GM18526 (cell line): Measurements from ENCODE around the gene ANO6.

ENCODE experiments used
- POLR2A ChIP-seq: IDR thresholded peaks from 3 replicates; pipeline ENCODE4 v1.6.1; 2011; ENCODE audit not compliant: insufficient read length; ENCODE audit errors: extremely low read depth

ANO6 gene

GRCh38 chr12:45304514-45305178 lies 88.8 kb downstream of the ANO6 start:
- TF ChIP-seq POLR2A: no peak

DNA sequence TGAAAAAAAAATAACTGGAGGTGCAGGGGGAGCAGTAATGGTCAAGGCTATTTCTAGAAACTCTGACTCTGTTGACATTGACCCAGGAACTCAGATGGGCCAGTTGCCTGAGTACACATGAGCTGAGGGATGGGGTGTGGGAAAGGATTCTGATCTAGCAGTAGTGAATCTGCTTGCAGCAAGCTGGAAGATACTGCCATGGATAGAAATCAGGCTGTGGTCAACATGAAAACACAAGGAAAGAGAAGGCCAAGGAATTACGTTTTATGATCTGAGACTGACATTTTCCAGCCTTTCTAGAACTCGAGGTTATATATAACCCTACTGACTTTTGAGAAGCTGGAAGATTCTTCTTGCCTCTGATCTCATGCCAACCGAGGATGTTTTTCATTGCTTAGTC lies 90.0 kb downstream of the ANO6 start:
- TF ChIP-seq POLR2A: no peak

DNA sequence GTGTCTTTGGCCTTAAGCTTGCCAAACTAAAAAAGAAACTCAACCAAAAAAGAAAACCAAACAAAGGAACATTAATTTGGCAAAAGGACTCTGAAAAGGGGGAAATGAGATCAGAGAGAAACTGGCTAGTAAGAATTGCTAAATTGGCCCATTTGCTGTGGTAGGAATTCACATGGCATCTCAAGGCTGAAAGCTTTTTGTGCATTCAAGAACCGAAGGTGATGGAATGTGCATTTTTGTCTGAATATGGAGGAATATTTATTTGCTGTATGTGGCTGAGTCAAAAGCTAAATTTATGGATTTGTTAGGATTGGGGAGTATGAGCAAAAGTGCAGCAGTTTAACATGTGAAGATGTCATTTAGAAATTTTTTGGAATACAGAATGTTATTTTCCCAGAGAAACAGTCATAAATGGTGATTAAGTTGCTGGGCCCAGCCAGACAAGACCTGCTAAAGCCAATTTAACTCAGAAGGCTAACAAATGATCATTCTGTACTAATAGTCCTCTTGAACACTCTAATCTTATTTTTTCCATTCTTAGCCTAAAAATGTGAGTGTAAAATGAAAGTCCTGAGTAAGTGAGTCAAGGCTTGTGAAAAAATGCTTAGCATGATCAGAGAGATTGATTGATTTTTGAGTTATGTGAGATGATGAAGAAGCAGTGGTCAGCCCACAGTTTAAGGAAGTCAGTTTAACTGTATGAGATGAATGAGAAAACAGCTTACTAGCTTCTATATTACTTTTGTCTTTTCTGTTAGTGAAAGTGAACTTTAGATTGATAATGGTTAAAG lies 94.1 kb downstream of the ANO6 start:
- TF ChIP-seq POLR2A: no peak

GRCh38 chr12:45310627-45310968 lies 94.7 kb downstream of the ANO6 start:
- no peak for TF ChIP-seq POLR2A

GRCh38 chr12:45312012-45312411 lies 96.1 kb downstream of the ANO6 start:
- no peak for TF ChIP-seq POLR2A

GRCh38 chr12:45314770-45315169 lies 98.9 kb downstream of the ANO6 start:
- TF ChIP-seq POLR2A: no peak

- no peak for TF ChIP-seq POLR2A
These were observed 99.6 kb downstream of the ANO6 start for GRCh38 chr12:45315462-45315861.

DNA sequence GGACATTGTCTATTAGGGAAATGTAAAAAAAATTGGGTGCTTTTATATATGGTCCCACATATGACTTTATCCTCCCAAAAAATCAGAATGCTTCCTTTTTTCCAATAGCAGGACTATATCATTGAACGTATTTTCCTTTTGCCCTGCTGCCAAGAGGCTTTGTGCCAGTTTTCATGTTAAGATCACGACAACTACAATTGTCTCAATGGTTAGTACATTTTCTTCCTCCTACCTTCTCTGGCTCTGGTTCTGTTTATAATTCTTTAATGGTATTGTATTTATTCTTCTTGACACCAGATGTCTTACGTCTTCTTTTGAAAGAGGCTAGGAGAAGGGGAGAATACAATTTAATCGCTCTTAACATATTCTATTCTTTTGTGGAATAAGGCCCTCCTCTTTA lies 106.9 kb downstream of the ANO6 start:
- no peak for TF ChIP-seq POLR2A

DNA sequence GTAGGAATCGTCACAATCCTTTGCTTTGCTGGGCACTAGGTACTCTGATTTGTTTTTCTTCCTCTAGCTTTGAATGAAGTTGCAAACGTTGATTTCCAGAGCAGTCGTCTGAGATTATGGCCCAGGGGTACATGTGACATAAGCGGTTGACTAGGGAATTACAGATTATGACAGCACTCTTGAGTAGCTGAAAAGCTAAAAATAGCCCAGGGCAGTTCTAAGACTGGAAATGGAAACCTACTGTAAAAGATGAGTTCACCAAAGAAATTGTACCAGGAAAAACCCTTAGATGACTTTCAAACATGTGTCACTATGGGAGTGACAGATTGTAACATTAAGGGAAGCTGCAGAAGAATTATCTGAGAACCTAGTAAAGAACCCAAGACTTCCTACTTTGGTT lies 108.5 kb downstream of the ANO6 start:
- no peak for TF ChIP-seq POLR2A

DNA sequence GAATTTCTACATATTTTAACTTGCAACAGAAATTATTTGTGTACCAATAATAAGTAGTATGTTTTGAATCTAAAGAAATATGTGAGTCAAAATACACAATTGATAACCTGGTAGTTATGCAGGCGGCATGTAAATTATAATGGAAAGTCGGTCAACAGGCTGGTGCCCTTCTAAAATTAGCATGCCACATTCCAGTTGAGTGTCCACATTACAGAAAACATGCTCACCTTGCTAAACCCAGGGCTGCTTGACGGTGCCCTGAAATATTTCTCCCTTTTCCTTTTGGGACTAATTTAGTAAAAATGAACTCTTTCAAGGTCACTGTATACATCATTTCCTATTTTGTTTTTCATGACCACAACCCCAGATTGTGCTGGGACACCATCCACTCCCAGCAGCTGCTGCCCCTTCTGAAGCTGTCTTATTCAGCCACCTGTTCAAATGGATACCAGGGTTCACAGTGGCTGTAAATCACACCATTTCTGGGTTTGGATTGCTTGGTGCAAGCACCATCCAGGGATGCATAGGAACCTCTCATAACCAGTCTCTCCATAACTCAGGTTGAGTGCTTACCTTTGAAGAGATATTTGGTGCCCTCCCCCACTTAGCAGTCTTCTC lies 110.6 kb downstream of the ANO6 start:
- no peak for TF ChIP-seq POLR2A

GRCh38 chr12:45327823-45328383 lies 112.0 kb downstream of the ANO6 start:
- TF ChIP-seq POLR2A: no peak

GRCh38 chr12:45329238-45329637 lies 113.3 kb downstream of the ANO6 start:
- TF ChIP-seq POLR2A: no peak

DNA sequence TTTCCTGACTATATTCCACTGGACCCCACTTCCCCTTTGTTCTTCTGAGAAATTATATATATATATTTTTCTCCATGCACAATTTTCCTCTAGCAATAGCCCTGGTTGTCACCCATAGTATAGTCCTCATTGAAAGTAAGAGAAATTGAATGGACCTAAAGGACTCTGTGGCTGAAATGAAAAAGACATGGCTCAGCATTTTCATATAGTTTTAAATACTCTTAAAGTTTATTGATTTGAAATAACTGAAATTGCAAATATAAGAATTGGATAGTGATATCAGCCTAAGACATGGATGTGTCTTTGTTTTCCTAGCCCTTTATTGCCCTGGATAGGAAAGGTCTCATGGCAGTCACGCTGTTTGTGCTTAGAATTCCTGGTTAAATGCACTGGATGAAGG lies 113.8 kb downstream of the ANO6 start:
- no peak for TF ChIP-seq POLR2A

GRCh38 chr12:45331552-45331951 lies 115.7 kb downstream of the ANO6 start:
- TF ChIP-seq POLR2A: no peak

GRCh38 chr12:45334396-45334795 lies 118.5 kb downstream of the ANO6 start:
- no peak for TF ChIP-seq POLR2A

GRCh38 chr12:45336331-45336730 lies 120.4 kb downstream of the ANO6 start:
- TF ChIP-seq POLR2A: no peak

GRCh38 chr12:45336762-45337596 lies 121.1 kb downstream of the ANO6 start:
- no peak for TF ChIP-seq POLR2A
